ENCODE data around the gene CCNF. TPM values are rescaled to one million over a fixed set of nuclear protein-coding genes. Genes with fewer than 3 reads are reported as not detected.

Gene CCNF
- total and polyA plus RNA-seq, 4 donors, result 0.88 to 46.3 (median 1.8) TPM

- Histone ChIP-seq H3K27ac (ENCODE audit: low read depth in 1 of 2, low read length in 2 of 2) (no peak overlapping the region), H3K4me1 (ENCODE audit: control insufficient read depth in 4 of 4, insufficient read depth in 4 of 4, low read length in 3 of 4) (no peaks in the 10 kb centered on the region), H3K9me3 (ENCODE audit: control insufficient read depth in 4 of 4, low read length in 3 of 4) (no peaks in the 10 kb centered on the region), H3K4me3 (ENCODE audit: low read depth in 1 of 3, low read length in 3 of 3) (no peak overlapping the region), H3K9ac (ENCODE audit: low read depth in 1 of 2, low read length in 2 of 2) (no peak overlapping the region), H3K27me3 (ENCODE audit: control insufficient read depth in 4 of 4, insufficient read depth in 4 of 4, low read length in 3 of 4) (no peaks in the 10 kb centered on the region), H3K36me3 (ENCODE audit: control insufficient read depth in 4 of 4, insufficient read depth in 3 of 4, low read depth in 1 of 4, low read length in 3 of 4) (peaks cover 0 to 14% (median 2%) of the 10 kb centered on the region in 4 donors)
- no peak for TF ChIP-seq JUND (IDR thresholded peaks at IDR 0.05)
- no peak for TF ChIP-seq FOXA2 (IDR thresholded peaks at IDR 0.05)
- TF ChIP-seq FOXA1 (IDR thresholded peaks at IDR 0.05), result no peak
- no peak for TF ChIP-seq HNF4G (IDR thresholded peaks at IDR 0.05)
- no peak for TF ChIP-seq HNF4A (conservative IDR thresholded peaks at IDR 0.05)
- TF ChIP-seq CTCF (IDR thresholded peaks at IDR 0.05; ENCODE audit: low read depth, low read length, missing input control), result no peak
- TF ChIP-seq MAX (IDR thresholded peaks at IDR 0.05), result no peak
- DNase-seq (ENCODE audit: low spot score), result no peak
- 97% methylated on average over 11 of the region's 11 CpGs for WGBS
Observed at GRCh38 chr16:2447920-2448583, 18.8 kb downstream of the CCNF start.

- WGBS, result 98% methylated on average over 25 of the region's 25 CpGs
- no peak for TF ChIP-seq ZBTB33 (IDR thresholded peaks at IDR 0.05)
- no peak for TF ChIP-seq GABPA (IDR thresholded peaks at IDR 0.05 in 1 of 2, conservative IDR thresholded peaks at IDR 0.05 in 1 of 2)
- TF ChIP-seq EGR1 (IDR thresholded peaks at IDR 0.05; ENCODE audit: low read depth in 2 of 2), result no peak
- TF ChIP-seq NR2F2 (IDR thresholded peaks at IDR 0.05), result no peak
- TF ChIP-seq JUND (IDR thresholded peaks at IDR 0.05), result no peak
- no peak for TF ChIP-seq ATF3 (IDR thresholded peaks at IDR 0.05)
- TF ChIP-seq FOXA1 (IDR thresholded peaks at IDR 0.05), result no peak
- no peak for TF ChIP-seq RAD21 (IDR thresholded peaks at IDR 0.05)
- TF ChIP-seq MAX (IDR thresholded peaks at IDR 0.05), result no peak
- TF ChIP-seq RXRA (IDR thresholded peaks at IDR 0.05), result no peak
- no peak for TF ChIP-seq HNF4G (IDR thresholded peaks at IDR 0.05)
- no peak for TF ChIP-seq HNF4A (conservative IDR thresholded peaks at IDR 0.05)
- no peak for TF ChIP-seq TAF1 (conservative IDR thresholded peaks at IDR 0.05)
- no peak for TF ChIP-seq YY1 (IDR thresholded peaks at IDR 0.05)
- TF ChIP-seq CTCF (IDR thresholded peaks at IDR 0.05; ENCODE audit: low read depth, low read length, missing input control), result no peak
- no peak for TF ChIP-seq SP1 (IDR thresholded peaks at IDR 0.05)
- no peak for TF ChIP-seq REST (IDR thresholded peaks at IDR 0.05)
- TF ChIP-seq FOXA2 (IDR thresholded peaks at IDR 0.05), result no peak
- Histone ChIP-seq H3K36me3 (ENCODE audit: control insufficient read depth in 4 of 4, insufficient read depth in 3 of 4, low read depth in 1 of 4, low read length in 3 of 4) (peaks cover 0 to 14% (median 2%) of the 10 kb centered on the region in 4 donors), H3K9me3 (ENCODE audit: control insufficient read depth in 4 of 4, low read length in 3 of 4) (no peaks in the 10 kb centered on the region), H3K27me3 (ENCODE audit: control insufficient read depth in 4 of 4, insufficient read depth in 4 of 4, low read length in 3 of 4) (no peaks in the 10 kb centered on the region), H3K4me1 (ENCODE audit: control insufficient read depth in 4 of 4, insufficient read depth in 4 of 4, low read length in 3 of 4) (no peaks in the 10 kb centered on the region), H3K27ac (ENCODE audit: low read depth in 1 of 2, low read length in 2 of 2) (no peak overlapping the region), H3K4me3 (ENCODE audit: low read depth in 1 of 3, low read length in 3 of 3) (no peak overlapping the region), H3K9ac (ENCODE audit: low read depth in 1 of 2, low read length in 2 of 2) (no peak overlapping the region)
- no peak for DNase-seq (ENCODE audit: low spot score)
Observed at GRCh38 chr16:2449118-2449517, 19.9 kb downstream of the CCNF start.
